Measurements from ENCODE around the gene PTX4.
"Not testable (repeated sequence)": the region's sequence is repeated elsewhere in the genome, so short reads cannot be mapped to it uniquely, and the experiment has no call there.

Gene PTX4

DNA sequence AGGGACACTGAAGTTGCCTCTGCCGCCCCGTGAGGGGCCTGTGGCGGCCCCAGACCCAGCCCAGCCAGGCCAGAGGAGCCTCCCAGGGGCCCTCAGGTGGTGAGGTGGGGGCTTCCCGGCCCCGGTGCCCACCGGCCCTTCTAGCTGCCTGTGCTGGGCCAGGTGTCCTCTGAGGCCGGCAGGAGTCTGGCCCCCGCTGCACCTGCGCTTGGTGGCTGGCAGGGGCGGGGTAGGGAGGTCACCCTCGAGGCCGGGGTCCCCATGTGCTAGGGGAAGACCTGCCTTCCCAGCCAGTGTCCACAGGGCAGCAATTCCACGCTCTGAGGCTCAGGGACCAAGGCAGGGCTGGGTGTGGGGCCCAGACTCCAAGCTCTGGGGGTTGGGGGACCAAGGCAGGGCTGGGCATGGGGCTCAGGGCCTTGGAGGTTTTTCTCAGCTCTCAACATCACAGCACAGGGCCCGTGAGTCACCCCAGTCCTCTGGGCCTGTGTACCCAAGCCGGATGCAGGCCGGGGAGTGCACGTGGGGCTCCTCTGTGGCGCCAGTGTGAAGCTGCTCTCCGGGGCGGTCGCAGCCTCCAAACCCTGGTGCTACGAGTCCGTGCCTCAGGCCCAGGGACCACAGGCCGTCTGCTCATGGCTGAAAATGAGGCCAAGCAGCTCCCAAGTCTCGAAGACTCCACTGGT is 43.1 kb downstream of the PTX4 start:
- no peak overlapping the region for H3K4me3 ChIP-seq (ENCODE audit: low read depth, low read length)
- peak; percentile 90 for DNase-seq (ENCODE audit: low read depth)
- TF ChIP-seq, protein P1, sequence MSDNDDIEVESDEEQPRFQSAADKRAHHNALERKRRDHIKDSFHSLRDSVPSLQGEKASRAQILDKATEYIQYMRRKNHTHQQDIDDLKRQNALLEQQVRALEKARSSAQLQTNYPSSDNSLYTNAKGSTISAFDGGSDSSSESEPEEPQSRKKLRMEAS (IDR thresholded peaks at IDR 0.05; ENCODE audit: low read depth, low read length) = peak; percentile 90
- TF ChIP-seq MYC (IDR thresholded peaks at IDR 0.05; ENCODE audit: low read depth, low read length) (peak; percentile 81), POLR2A (IDR thresholded peaks at IDR 0.05; ENCODE audit: extremely low read depth, insufficient read length) (no peak)

DNA sequence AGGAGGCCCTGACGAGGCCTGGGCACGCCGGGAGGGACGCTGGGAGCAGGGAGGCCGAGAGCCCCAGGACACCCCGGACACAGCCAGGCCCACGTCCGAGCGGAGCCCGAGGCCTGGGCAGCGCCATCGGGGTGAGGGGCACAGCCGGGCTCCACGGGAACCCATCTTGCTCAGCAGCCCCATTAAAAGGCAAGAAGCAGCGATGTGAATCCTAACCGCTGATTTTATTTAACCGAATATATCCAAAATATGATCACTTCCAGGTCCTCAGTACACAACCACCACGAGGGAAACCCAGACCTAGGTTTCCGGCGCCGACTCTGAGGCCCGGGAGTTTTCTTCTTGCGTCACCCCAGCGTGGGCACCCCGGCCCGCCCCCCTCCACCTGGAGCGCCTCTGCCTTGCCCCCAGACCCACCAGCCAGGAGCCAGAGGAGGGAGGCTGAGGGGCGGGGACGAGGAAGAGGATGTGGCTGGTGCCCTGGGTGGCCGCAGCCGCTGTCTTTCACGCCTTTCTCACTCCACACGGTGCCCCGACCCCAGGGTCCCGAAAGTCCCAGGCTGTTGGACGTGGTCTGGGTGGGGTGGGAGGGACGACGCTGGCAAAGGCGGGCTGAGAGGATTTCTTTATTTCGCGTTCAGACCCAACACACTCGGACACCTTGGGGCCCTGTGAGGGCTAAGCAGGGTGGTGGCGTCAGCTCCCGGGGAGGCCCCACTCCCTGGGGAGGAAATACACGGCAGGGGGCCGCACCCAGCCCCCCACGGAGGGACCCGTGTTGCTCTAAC is 43.8 kb downstream of the PTX4 start:
- no peak overlapping the region for H3K4me3 ChIP-seq (ENCODE audit: low read depth, low read length)
- DNase-seq (ENCODE audit: low read depth) = peak; percentile 87
- TF ChIP-seq MYC (IDR thresholded peaks at IDR 0.05; ENCODE audit: low read depth, low read length) (peak; percentile 54), POLR2A (IDR thresholded peaks at IDR 0.05; ENCODE audit: extremely low read depth, insufficient read length) (peak; percentile 10)
- TF ChIP-seq, protein P1 (IDR thresholded peaks at IDR 0.05; ENCODE audit: low read depth, low read length) = peak; percentile 23; the same call in 1 of the 2 replicates
- TF ChIP-seq, protein P2, sequence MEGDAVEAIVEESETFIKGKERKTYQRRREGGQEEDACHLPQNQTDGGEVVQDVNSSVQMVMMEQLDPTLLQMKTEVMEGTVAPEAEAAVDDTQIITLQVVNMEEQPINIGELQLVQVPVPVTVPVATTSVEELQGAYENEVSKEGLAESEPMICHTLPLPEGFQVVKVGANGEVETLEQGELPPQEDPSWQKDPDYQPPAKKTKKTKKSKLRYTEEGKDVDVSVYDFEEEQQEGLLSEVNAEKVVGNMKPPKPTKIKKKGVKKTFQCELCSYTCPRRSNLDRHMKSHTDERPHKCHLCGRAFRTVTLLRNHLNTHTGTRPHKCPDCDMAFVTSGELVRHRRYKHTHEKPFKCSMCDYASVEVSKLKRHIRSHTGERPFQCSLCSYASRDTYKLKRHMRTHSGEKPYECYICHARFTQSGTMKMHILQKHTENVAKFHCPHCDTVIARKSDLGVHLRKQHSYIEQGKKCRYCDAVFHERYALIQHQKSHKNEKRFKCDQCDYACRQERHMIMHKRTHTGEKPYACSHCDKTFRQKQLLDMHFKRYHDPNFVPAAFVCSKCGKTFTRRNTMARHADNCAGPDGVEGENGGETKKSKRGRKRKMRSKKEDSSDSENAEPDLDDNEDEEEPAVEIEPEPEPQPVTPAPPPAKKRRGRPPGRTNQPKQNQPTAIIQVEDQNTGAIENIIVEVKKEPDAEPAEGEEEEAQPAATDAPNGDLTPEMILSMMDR (IDR thresholded peaks at IDR 0.05; ENCODE audit: low read depth, low read length) = no peak

DNA sequence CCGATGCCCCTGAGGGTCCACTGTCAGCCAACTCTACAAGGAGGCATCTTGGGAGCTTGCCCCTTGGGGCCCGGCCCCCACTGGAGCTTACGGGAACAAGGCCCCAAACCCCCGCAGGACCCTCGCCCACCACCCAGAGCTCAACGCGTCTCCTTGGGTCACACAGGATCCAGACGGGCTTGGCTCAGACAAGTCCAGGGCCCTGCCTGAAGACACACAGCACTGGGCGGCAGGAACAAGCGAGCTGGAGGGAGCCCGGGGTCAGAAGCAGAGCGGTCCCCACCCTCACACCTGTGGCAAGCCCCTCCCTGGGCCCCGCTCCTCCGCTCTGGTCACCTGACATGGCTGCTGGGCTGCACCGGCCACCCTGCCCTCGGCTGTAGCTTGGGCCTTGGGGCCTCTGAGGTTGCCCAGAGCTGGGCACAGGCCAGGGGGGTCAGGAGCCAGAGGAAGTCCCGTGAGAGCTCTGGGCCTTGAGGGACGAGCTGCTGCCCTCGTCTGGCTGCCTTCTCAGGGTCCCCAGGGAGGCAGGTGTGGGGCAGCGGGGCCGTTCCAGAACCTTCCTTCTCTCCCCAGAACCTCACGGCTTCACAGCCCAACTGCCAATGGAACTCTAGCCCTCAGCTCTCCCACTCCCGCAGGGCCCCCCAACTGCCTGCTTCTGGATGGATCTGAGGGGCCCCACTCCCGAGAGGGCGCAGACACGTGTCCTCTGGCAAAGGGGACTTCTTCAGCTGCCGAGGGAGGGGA is 44.6 kb downstream of the PTX4 start, which contains the start of gene CCDC154:
Gene CCDC154, minus strand, starts transcription at position 577 of the 750 bp plus-strand sequence. Its CDS starts 234 bp downstream, at position 343.
- no peak for TF ChIP-seq POLR2A (IDR thresholded peaks at IDR 0.05; ENCODE audit: extremely low read depth, insufficient read length)
- no peak; the same call in 1 of the 2 replicates for TF ChIP-seq MYC (IDR thresholded peaks at IDR 0.05; ENCODE audit: low read depth, low read length)
- TF ChIP-seq, protein P2 (IDR thresholded peaks at IDR 0.05; ENCODE audit: low read depth, low read length) = no peak
- TF ChIP-seq, protein P1 (IDR thresholded peaks at IDR 0.05; ENCODE audit: low read depth, low read length) = no peak
- H3K4me3 ChIP-seq (ENCODE audit: low read depth, low read length) = no peak within 1 kb of the TSS
- DNase-seq (ENCODE audit: low read depth) = no peak

DNA sequence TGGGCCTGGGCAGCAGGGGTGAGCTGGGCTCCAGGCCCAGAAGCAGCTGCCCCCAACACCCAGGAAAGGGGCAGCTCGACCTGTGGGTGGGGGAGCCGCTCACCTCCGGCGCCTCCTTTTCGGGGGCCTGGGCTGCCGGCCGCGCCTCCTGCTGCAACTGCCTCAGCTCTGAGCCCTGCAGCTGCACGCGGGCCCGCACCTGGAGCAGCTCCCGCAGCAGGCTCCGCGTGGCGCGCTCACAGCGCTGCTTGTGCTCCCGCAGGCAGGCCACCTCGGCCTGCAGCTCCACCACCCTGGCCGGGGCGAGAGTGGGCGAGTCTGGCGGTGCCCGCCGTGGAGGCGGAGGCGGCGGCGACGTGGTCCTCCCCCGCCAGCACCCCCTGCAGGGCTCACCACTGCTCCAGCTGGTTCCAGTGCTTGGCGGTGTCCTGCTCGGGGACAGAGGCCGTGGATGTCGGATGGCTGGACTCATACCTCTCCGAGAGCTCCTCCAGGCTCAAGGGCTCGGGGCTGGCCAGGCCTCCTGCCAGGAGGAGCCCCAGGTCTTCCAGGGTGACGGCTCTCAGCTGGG is 45.3 kb downstream of the PTX4 start:
- no peak overlapping the region for H3K4me3 ChIP-seq (ENCODE audit: low read depth, low read length)
- DNase-seq (ENCODE audit: low read depth) = no peak
- TF ChIP-seq, protein P2 (IDR thresholded peaks at IDR 0.05; ENCODE audit: low read depth, low read length) = no peak
- no peak for TF ChIP-seq MYC (IDR thresholded peaks at IDR 0.05; ENCODE audit: low read depth, low read length)
- no peak for TF ChIP-seq POLR2A (IDR thresholded peaks at IDR 0.05; ENCODE audit: extremely low read depth, insufficient read length)
- TF ChIP-seq, protein P1 (IDR thresholded peaks at IDR 0.05; ENCODE audit: low read depth, low read length) = no peak

DNA sequence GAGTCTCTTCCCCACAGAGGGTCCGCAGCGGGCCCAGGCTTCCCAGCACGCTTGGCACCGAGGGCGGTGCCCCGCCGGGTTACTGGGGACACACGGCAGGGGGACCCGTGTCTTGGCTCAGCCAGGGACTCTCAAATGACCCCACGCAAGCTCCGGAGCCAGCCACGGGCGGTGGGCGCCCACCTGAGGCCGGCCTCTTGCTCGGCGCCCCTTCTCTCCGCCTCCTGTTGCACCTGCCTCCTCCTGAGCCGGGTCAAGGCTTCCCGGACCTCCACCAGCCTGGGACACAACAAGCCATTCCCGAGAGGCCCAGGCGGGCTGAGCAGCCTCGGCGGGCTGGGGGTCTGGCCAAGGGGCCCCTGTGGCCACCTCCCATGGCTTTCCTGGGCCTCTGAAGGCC is 46.0 kb downstream of the PTX4 start:
- no peak overlapping the region for H3K4me3 ChIP-seq (ENCODE audit: low read depth, low read length)
- TF ChIP-seq, protein P1 (IDR thresholded peaks at IDR 0.05; ENCODE audit: low read depth, low read length) = no peak
- no peak for DNase-seq (ENCODE audit: low read depth)

DNA sequence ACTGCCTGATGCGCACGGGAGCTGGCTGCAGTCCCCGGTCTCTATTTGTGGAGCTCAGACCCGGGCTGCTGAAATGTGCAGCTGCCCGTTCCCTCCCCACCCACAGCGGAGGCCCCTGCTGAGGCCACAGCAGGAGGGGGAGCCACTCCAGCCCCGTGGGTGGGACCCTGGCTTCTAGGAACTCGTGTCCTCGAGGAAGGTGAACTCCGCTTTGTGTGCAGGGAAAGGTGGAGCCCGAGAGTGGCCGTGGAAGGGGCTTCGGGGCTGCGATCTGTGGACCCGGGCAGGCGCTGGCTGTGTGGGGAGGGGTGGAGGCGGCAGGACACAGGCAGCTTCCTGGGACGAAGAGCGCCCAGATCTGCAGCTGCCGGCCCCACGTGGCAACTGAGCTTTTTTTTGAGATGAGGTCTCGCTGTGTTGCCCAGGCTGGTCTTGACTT is 47.3 kb downstream of the PTX4 start:
- TF ChIP-seq MYC (IDR thresholded peaks at IDR 0.05; ENCODE audit: low read depth, low read length) = no peak
- TF ChIP-seq, protein P1 (IDR thresholded peaks at IDR 0.05; ENCODE audit: low read depth, low read length) = no peak
- TF ChIP-seq POLR2A (IDR thresholded peaks at IDR 0.05; ENCODE audit: extremely low read depth, insufficient read length) = no peak
- TF ChIP-seq, protein P2 (IDR thresholded peaks at IDR 0.05; ENCODE audit: low read depth, low read length) = no peak
- no peak for DNase-seq (ENCODE audit: low read depth)
- H3K4me3 ChIP-seq (ENCODE audit: low read depth, low read length) = no peak overlapping the region

DNA sequence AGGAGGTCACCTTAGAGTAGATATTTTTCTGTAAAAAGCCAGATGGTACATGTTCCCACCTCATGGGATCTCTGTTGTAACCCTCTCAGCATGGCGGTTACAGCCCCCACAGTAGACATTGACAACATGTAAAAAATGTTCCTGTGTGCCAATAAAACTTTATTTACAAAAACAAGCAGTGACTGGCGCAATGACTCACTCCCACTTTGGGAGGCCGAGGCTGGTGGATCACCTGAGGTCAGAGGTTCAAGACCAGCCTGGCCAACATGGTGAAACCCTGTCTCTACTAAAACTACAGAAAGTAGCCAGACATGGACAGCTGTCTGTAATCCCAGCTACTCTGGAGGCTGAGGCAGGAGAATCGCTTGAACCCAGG is 49.1 kb downstream of the PTX4 start:
- DNase-seq (ENCODE audit: low read depth); H3K4me3 ChIP-seq (ENCODE audit: low read depth, low read length): not testable (repeated sequence)
